KMS-11 (cell line): ENCODE measurements around the gene INHA.

Experiments
- H2AFZ ChIP-seq: fragments of 200-600 bp; sonication (generic); 2 replicates; pipeline ENCODE4 v1.6.1; 2016; ENCODE audit warnings: antibody characterized with exemption, mixed run types, low read depth
- H3K27ac ChIP-seq: fragments of 200-600 bp; sonication (generic); 2 replicates; pipeline ENCODE4 v1.6.1; 2016; ENCODE audit warnings: mild to moderate bottlenecking, mixed run types
- H3K27me3 ChIP-seq: fragments of 200-600 bp; sonication (generic); 2 replicates; pipeline ENCODE4 v1.6.1; 2017; ENCODE audit warnings: mild to moderate bottlenecking, low read depth, mixed run types, moderate library complexity; ENCODE audit not compliant: insufficient read depth
- H3K36me3 ChIP-seq: fragments of 200-600 bp; sonication (generic); 2 replicates; pipeline ENCODE4 v1.6.1; 2017; ENCODE audit warnings: mild to moderate bottlenecking, mixed run types; ENCODE audit not compliant: insufficient read depth
- H3K4me1 ChIP-seq: fragments of 200-600 bp; sonication (generic); 2 replicates; pipeline ENCODE4 v1.6.1; 2016; ENCODE audit warnings: mild to moderate bottlenecking, low read depth, mixed run types; ENCODE audit not compliant: poor library complexity, severe bottlenecking
- H3K4me2 ChIP-seq: fragments of 200-600 bp; sonication (generic); 2 replicates; pipeline ENCODE4 v1.7.0; 2016; ENCODE audit warnings: mild to moderate bottlenecking, mixed run types
- H3K4me3 ChIP-seq: fragments of 200-600 bp; sonication (generic); IDR thresholded peaks from 2 replicates; pipeline ENCODE4 v1.6.1; 2017; ENCODE audit warnings: low read depth, low read length, mixed read lengths; ENCODE audit not compliant: insufficient read depth
- H3K79me2 ChIP-seq: fragments of 200-600 bp; sonication (generic); 2 replicates; pipeline ENCODE4 v1.6.1; 2016; ENCODE audit warnings: low read depth, mixed run types; ENCODE audit not compliant: insufficient read depth
- H3K9ac ChIP-seq: fragments of 200-600 bp; sonication (generic); 2 replicates; pipeline ENCODE4 v1.6.1; 2016; ENCODE audit warnings: mild to moderate bottlenecking, mixed run types
- H4K20me1 ChIP-seq: fragments of 200-600 bp; sonication (generic); 2 replicates; pipeline ENCODE4 v1.6.1; 2016; ENCODE audit warnings: mild to moderate bottlenecking, mixed run types; ENCODE audit not compliant: insufficient read depth
- CTCF ChIP-seq: fragments of 200-600 bp; sonication (generic); conservative IDR thresholded peaks from 2 replicates; pipeline ENCODE4 v1.6.1; 2017; ENCODE audit warnings: low read depth, mild to moderate bottlenecking, antibody characterized with exemption, low read length, moderate library complexity, mixed read lengths

INHA gene

GRCh38 chr2:219526320-219527075 is 45.6 kb upstream of the INHA start:
- Histone ChIP-seq H3K36me3 (no peaks in the 10 kb centered on the region), H3K4me2 (no peak overlapping the region), H3K9ac (no peak overlapping the region), H3K27me3 (peaks cover 86% of the 10 kb centered on the region), H3K27ac (no peak overlapping the region), H3K79me2 (no peaks in the 10 kb centered on the region), H3K4me3 (no peak overlapping the region), H4K20me1 (no peaks in the 10 kb centered on the region), H3K4me1 (peaks cover 8% of the 10 kb centered on the region), H2AFZ (no peak overlapping the region)
- no peak for TF ChIP-seq CTCF

- Histone ChIP-seq H3K27me3 (peaks cover 85% of the 10 kb centered on the region), H3K4me1 (peaks cover 8% of the 10 kb centered on the region), H3K4me2 (no peak overlapping the region), H3K36me3 (no peaks in the 10 kb centered on the region), H3K27ac (no peak overlapping the region), H3K4me3 (no peak overlapping the region), H3K9ac (no peak overlapping the region), H4K20me1 (no peaks in the 10 kb centered on the region), H2AFZ (no peak overlapping the region), H3K79me2 (no peaks in the 10 kb centered on the region)
- no peak for TF ChIP-seq CTCF
These were observed 45.1 kb upstream of the INHA start for GRCh38 chr2:219527076-219527394.

DNA sequence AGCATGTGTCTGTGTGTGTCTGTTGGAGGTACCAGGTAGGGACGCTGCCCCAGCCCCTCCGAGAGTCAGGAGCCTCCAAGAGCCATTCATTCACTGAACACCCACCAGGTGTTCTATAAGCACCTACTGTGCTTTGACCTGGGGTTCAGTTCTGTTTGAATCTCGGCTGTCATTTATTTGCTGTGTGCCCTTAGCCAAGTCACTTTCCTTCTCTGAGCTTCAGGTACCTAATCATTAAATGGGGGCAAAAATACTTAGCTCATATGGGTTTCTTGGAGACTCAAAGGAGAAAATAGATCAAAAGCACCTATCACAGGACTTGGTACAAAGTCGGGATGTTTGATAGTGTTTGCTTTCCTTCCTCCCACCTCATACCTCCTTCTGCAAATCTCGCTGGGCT is 44.6 kb upstream of the INHA start:
- Histone ChIP-seq H3K27ac (no peak overlapping the region), H3K4me1 (peaks cover 8% of the 10 kb centered on the region), H4K20me1 (no peaks in the 10 kb centered on the region), H3K27me3 (peaks cover 88% of the 10 kb centered on the region), H3K9ac (no peak overlapping the region), H2AFZ (no peak overlapping the region), H3K36me3 (no peaks in the 10 kb centered on the region), H3K4me3 (no peak overlapping the region), H3K79me2 (no peaks in the 10 kb centered on the region), H3K4me2 (no peak overlapping the region)
- TF ChIP-seq CTCF = no peak

DNA sequence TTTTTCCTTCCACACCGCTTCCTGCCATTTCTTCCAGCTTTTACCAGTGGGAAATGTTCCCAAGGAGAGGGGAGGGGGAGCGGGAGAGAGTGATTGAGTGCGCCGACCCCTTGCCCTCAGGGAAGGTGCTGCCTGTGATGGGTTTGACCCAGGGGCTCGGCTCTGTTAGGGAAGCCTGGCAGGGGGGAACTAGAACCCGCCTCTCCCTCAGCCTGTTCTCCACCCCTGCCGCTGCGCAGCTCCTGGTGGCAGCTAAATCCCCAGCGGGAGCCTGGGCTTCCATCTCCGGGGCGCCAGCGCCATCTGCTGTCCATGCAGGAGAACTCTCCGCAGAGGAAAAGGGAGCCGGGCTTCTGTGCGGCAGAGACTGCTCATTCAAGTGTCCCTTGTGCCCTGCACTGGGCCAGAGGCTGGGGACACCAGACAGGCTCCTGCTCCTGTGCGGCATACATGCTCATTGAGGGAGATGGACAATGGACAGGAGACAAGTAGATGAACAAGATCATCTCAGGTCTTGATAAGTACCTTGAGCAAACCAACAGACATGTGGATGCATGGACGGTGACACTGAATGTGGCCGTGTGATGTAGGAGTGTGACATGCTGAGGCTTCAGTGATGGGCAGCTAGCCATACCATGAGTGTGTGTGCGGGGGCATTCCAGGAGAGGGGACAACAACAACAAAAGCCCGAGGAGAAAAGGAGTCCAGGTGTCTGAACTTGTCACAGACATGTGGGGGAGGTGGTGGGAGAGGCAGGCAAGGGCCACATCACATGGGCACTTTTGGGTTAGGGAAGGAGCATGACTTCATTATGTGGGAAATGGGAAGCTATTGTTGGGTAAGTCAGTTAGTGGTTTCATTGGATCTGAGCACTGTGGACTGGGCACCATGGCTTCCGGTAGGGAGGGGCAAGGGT is 41.8 kb upstream of the INHA start:
- H3K4me3 ChIP-seq = no peak overlapping the region
- peak; percentile 90 for TF ChIP-seq CTCF
- no peak overlapping the region for H3K27ac ChIP-seq
- no peaks in the 10 kb centered on the region for H4K20me1 ChIP-seq
- no peak overlapping the region for H3K4me2 ChIP-seq
- H3K9ac ChIP-seq = no peak overlapping the region
- H3K4me1 ChIP-seq = peaks cover 8% of the 10 kb centered on the region
- H3K79me2 ChIP-seq = no peaks in the 10 kb centered on the region
- H2AFZ ChIP-seq = no peak overlapping the region
- no peaks in the 10 kb centered on the region for H3K36me3 ChIP-seq
- peaks cover 75% of the 10 kb centered on the region for H3K27me3 ChIP-seq
